Fibroblast of skin of abdomen (primary cell): ENCODE results near the gene HOXD3.

Experiments used
- DNase-seq: peaks from one replicate; pipeline ENCODE4 v3.0.0-alpha.2; 2013

HOXD3 gene

GRCh38 chr2:176177580-176178037 is 20.5 kb downstream of the HOXD3 start:
- DNase-seq, result peak; percentile 12

- DNase-seq, result peak; percentile 86
Observed at GRCh38 chr2:176178038-176178756, 21.1 kb downstream of the HOXD3 start.

- no peak for DNase-seq
Observed at GRCh38 chr2:176178757-176179295, 21.7 kb downstream of the HOXD3 start.

GRCh38 chr2:176181551-176181950 is 24.4 kb downstream of the HOXD3 start:
- no peak for DNase-seq

- no peak for DNase-seq
Observed at GRCh38 chr2:176182671-176183070, 25.6 kb downstream of the HOXD3 start.

- no peak for DNase-seq
Observed at GRCh38 chr2:176184749-176185148, 27.6 kb downstream of the HOXD3 start.

- DNase-seq, result no peak
Observed at GRCh38 chr2:176186024-176186423, 28.9 kb downstream of the HOXD3 start.

GRCh38 chr2:176187200-176187898 is 30.2 kb downstream of the HOXD3 start:
- DNase-seq, result peak; percentile 5

- peak; percentile 51 for DNase-seq
Observed at GRCh38 chr2:176187899-176188773, 31.0 kb downstream of the HOXD3 start, which contains the start of gene HOXD1. TSS of gene HOXD1 (plus strand) at chr2:176188668. CDS start at chr2:176188802, 134 bp downstream.

GRCh38 chr2:176188774-176189680 is 31.9 kb downstream of the HOXD3 start:
- DNase-seq, result no peak

GRCh38 chr2:176189681-176190641 is 32.9 kb downstream of the HOXD3 start:
- DNase-seq, result no peak

- no peak for DNase-seq
Observed at GRCh38 chr2:176192351-176192750, 35.2 kb downstream of the HOXD3 start.

GRCh38 chr2:176193048-176193447 is 35.9 kb downstream of the HOXD3 start:
- no peak for DNase-seq

- no peak for DNase-seq
Observed at GRCh38 chr2:176199902-176200301, 42.8 kb downstream of the HOXD3 start.

- no peak for DNase-seq
Observed at GRCh38 chr2:176200971-176201370, 43.9 kb downstream of the HOXD3 start.

- no peak for DNase-seq
Observed at GRCh38 chr2:176202491-176202890, 45.4 kb downstream of the HOXD3 start.

GRCh38 chr2:176205126-176205525 is 48.0 kb downstream of the HOXD3 start:
- DNase-seq, result no peak

- peak; percentile 72 for DNase-seq
Observed at GRCh38 chr2:176206136-176206535, 49.0 kb downstream of the HOXD3 start.

GRCh38 chr2:176206682-176207081 is 49.6 kb downstream of the HOXD3 start:
- DNase-seq, result peak; percentile 94

- DNase-seq, result no peak
Observed at GRCh38 chr2:176211110-176211509, 54.0 kb downstream of the HOXD3 start.
